ENCODE results near the gene GEMIN2.
"Not testable (repeated sequence)": the region's sequence is repeated elsewhere in the genome, so short reads cannot be mapped to it uniquely, and the experiment has no call there.

The GEMIN2 gene

GRCh38 chr14:39114073-39114838 is at the start of gene GEMIN2:
Gene GEMIN2 (plus strand): TSS chr14:39114323. CDS start chr14:39114339, 16 bp downstream.
- DNase-seq, result peak; percentile 80

- DNase-seq, result not testable (repeated sequence)
Observed at GRCh38 chr14:39069169-39069805, 44.8 kb upstream of the GEMIN2 start.

GRCh38 chr14:39069923-39070322 is 44.2 kb upstream of the GEMIN2 start:
- no peak for DNase-seq

GRCh38 chr14:39071096-39071495 is 43.0 kb upstream of the GEMIN2 start:
- no peak for DNase-seq

GRCh38 chr14:39080886-39081285 is 33.2 kb upstream of the GEMIN2 start:
- DNase-seq, result no peak

GRCh38 chr14:39083127-39083526 is 31.0 kb upstream of the GEMIN2 start:
- no peak for DNase-seq

- no peak for DNase-seq
Observed at GRCh38 chr14:39085933-39086332, 28.2 kb upstream of the GEMIN2 start.

- DNase-seq, result no peak
Observed at GRCh38 chr14:39087493-39087892, 26.6 kb upstream of the GEMIN2 start.

GRCh38 chr14:39090548-39091111 is 23.5 kb upstream of the GEMIN2 start:
- no peak for DNase-seq

GRCh38 chr14:39091716-39092115 is 22.4 kb upstream of the GEMIN2 start:
- no peak for DNase-seq

- no peak for DNase-seq
Observed at GRCh38 chr14:39094515-39094914, 19.6 kb upstream of the GEMIN2 start.

GRCh38 chr14:39097159-39097558 is 17.0 kb upstream of the GEMIN2 start:
- no peak for DNase-seq

GRCh38 chr14:39099215-39099614 is 14.9 kb upstream of the GEMIN2 start:
- not testable (repeated sequence) for DNase-seq

GRCh38 chr14:39099748-39100147 is 14.4 kb upstream of the GEMIN2 start:
- DNase-seq, result no peak

GRCh38 chr14:39102265-39102968 is 11.7 kb upstream of the GEMIN2 start:
- DNase-seq, result peak; percentile 8

GRCh38 chr14:39102969-39103957 is 10.9 kb upstream of the GEMIN2 start, which contains the start of gene SEC23A:
Gene SEC23A (minus strand): TSS chr14:39103235. CDS start chr14:39096118, 7,117 bp downstream.
- DNase-seq, result peak; percentile 92

GRCh38 chr14:39104078-39104801 is 9.9 kb upstream of the GEMIN2 start:
- not testable (repeated sequence) for DNase-seq

GRCh38 chr14:39107591-39107996 is 6.5 kb upstream of the GEMIN2 start:
- DNase-seq, result no peak

- no peak for DNase-seq
Observed at GRCh38 chr14:39108791-39109190, 5.3 kb upstream of the GEMIN2 start.

GRCh38 chr14:39109893-39110715 is 4.0 kb upstream of the GEMIN2 start:
- DNase-seq, result no peak

Measured in NCI-H510A (cell line).